GM19455 (cell line): Measurements from ENCODE around the gene HPCAL1.

Source experiments
- ATAC-seq: cut with Tn5 transposase; IDR thresholded peaks from one replicate; pipeline ENCODE4 v1.9.1; 2021; ENCODE audit not compliant: unreplicated experiment

HPCAL1 gene

DNA sequence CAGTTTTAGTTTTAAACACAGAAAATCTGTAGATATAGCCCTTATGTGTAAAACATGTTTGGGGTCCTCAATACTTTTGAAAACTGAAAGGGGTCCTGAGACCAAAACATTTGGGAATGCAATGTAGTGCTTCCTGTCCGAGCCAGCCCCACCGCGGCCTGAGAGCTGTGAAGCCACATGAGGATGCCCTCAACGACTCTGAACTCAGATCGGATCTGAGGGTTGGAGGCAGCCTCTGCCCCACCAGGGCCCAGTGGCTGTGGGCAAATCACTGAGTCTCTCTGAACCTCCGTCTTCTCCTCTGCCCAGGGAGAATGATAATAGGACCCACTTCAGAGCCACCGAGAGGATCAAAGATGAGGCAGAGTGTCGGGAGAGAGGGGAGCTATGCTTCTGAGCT lies 33.4 kb upstream of the HPCAL1 start:
- ATAC-seq, result no peak

DNA sequence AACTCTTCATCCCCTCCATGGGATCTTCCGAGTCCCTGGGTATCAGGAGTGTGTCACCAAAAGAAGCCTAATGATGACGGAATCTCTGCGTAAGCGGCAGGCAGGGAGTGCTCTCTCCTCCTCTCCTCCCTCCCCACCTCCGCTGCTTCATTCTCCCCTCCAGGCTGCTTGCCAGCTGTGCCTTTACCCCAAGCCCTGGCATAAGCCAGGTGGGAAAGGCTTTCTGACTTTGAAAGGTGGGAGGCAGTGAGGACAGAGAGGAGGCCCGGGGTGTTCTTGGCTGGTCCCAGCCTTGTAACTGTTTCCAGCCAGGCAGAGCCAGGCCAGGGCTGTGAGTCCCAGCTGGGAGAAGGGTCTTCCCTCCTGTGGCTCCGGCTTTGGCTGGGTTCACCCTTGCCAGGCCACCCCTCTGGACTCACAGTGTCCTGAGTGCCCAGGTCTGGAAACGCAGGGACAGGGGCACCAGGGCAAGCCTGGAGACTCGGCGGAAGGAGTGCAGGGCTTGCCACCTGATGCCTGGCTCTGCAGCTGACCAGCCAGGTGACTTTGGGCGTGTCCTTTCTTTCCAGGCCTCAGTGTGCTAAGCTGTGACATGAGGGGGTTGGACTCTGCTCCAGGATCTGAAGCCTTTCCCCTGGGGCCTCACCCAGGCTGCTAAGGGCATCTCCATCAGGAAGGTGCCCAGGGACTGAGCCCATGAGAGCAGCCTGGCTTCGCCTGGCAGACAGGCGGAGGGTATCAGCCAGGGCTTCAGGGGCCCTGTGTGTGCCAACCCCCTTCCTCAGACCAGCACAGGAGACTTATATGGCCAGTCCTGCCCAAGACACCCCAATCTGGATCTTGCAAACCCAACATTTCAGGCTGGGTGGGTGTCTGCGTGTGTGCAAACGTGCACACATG lies 32.7 kb upstream of the HPCAL1 start:
- ATAC-seq, result no peak

DNA sequence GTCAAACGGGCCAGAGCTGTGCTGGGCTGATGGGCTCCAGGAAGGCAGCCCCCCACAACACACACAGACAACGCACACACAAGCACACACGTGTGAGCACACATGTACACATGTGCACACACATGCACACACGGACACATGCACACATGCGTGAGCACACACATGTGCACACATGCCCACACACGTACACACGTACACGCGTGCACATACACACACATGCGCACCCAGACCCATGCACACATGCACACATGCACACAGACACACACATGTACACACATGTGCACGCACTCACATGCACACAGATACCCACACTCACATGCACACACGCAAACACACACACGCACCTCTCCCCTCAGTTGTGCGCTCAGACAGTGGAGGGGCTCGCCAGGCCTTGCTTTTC lies 31.2 kb upstream of the HPCAL1 start:
- no peak for ATAC-seq

DNA sequence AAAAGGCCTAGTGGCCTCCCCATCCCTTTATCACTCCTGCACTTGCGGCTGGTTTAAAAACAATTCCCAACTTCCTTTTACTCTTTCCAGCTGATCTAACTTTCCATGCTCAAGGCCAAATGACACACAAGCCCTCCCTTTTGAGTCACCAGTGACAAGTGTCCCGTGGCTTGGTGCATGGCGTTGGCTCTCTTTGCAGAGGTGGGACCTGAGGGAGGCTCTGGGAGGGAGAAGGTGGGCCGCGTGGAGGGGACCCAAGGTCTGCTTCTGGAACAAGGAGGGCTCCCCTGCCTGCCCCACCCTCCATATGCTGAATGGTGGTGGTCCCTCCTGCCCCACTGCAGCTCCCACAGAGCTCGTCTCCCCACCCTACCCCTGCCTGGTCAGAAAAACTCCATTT lies 30.8 kb upstream of the HPCAL1 start:
- no peak for ATAC-seq

DNA sequence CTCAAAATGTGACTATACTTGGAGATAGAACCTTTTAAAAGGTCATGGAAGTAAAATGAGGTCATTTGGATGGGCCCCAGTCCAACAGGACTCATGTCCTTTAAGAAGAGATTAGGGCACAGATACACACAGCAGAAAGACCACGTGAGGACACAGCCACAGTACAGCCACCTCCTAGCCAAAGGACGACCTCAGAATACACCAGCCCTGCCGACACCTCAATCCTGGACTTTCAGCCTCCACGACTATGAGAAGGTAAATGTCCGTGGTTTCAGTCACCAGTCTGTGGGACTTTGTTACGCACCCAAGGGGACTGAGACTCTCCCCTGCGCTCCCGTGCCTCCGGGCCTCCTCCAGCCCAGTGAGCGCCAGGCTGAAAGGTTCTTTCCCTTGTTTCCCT lies 30.2 kb upstream of the HPCAL1 start:
- no peak for ATAC-seq

DNA sequence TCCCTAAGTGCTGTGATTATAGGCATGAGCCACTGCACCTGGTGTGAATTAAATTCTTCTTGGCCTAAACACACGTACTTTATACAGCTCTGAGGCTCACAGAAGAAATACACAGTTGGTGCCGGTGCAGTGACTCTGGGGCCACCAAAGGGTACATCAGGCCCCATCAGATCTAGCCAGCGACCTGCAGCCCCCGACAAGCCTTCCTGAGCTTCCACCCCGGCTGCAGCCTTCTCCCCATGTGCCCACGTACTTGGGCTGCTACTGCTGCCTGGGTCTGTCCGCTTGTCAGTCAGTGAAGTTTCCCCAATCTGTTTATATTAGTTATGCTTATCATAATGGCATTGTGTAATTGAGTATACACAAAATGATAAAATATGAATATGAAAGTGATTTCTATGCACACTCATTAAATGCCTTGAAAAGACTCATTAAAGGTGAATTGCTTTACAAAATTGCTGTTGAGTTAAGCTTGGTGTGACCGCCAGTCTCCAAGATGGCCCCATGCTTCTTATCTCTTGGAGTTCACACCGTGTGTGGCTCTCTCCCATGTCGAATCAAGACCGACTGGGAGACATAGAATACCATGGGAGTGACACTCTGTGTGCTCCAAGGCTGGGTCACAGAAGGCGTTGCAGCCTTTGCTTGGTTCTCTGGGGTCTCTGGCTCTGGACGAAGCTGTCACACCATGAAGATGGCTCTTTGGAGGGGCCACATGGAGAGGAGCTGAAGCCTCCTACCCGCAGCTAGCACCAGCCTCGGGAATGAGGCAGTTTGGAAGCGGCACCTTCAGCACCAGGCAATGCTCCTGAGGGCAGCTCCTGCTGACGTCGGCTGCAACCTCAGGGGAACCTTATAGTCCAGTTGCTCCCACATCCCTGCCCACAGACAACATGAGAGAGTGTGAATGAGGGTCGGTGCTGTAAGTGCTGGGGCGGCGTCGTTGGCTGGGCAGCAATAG lies 29.2 kb upstream of the HPCAL1 start:
- ATAC-seq, result no peak

DNA sequence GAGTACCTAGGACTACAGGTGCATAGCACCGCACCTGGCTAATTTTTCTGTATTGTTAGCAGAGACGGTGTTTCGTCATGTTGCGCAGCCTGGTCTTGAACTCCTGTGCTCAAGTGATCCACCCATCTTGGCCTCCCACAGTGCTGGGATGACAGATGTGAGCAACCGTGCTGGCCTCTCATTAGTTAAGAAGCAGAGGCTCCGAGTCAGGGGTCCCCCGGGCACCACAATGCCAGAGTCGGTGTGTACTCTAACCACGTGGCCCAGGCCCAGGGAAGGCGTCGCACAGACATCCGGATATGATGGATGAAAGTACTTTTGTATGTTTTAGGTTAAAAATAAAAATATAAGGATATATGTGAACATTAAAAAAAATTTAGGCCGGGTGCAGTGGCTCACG lies 28.3 kb upstream of the HPCAL1 start:
- ATAC-seq, result no peak

DNA sequence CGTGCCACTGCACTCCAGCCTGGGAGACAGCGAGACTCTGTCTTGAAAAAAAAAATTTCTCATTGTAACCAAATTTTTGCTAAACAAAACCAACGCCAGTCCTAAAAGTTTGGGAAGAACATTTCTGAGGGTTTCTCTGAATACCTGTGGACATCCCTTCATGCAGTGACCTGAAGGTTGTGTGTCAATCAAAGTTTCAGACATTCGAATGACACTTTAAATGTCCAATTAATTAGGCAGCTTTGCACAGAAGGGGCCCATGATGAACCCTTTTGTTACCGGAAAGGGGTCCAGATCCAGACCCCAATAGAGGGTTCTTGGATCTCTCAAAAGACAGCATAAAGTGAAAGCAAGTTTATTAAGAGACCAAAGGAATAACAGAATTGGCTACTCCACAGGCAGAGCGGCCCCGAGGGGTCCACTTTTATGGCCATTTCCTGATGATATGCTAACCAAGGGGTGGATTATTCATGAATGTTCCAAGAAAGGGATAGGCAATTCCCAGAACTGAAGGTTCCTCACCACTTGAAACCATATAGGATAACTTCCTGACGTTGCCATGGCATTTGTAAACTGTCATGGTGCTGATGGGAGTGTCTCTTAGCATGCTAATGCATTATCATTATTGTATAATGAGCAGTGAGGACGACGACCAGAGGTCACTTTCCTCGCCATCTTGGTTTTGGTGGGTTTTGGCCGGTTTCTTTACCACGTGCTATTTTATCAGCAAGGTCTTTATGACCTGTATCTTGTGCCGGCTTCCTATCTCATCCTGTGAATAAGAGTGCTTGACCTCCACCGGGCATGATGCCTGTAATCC lies 27.5 kb upstream of the HPCAL1 start:
- ATAC-seq, result no peak

DNA sequence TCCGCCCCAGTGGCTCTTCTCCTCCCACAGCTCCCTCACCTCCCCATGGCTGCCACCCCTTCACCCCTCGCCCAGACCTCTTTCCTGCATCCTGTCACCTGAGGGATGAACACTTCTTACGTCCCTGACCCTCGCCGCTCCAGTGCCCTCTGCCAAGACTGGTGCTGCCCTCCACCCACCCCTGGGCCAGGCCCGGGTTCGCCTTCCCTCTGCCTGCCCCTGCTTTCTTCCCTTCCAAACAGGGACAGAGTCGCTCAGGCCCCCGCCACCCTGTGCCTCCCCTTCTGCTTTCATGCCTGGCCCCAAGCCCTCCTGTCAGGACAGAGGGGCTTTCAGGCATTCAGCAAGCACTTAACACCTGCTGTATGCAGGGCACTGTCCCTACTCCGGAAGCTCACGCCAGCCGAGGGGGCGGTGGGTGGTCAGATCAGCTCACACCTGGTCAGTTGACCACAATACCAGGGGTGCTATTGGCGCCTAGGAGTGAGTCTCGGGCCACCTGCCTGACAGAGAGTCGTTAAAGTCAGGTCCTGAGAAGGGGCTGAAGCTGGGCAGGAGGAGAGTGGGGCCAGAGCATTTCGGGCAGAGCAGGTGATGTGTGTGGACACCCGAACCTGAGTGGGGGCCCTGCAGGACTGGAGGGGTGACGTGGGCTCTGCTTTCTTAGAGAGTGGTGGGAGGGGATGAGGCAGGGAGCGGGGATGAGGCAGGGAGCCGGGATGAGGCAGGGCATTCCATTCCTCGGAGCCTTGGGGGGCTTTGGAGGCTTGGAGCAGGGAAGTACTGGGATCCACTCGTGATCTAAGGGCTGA lies 26.0 kb upstream of the HPCAL1 start:
- no peak for ATAC-seq

DNA sequence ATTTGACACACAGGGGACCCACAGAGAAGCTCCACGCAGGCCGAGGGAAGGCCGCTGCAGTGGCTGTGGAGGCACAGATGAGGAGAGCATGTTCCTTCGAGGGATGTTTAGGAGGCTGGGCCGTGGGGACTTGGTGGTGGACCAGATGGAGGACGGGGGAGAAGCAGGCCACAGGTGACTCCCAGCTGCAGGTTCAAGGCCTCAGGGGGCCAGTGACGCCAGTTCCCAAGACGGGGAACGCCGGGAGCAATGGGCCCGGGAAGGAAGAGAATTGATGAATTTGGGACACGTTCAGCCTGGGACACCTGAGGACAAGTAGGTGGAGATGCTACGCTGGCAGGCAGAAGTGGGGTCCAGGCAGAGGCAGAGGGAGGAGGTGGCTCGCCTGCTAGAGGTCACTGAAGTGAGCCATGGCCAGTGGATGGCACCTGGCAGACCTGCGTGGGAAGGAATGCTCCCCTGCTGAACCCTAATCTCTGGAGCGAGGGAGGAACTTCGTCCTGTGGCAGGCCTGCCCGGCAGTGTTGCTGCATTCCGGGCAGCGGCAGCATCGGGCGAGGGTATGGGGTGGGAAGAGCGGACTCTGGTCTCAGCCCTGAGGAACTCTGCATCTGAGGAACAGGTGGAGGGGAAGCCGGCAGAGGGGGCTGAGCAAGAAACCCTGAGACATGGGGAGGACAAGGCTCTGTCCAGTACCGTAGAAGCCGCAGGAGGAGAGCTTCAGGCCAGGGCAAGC lies 25.2 kb upstream of the HPCAL1 start:
- no peak for ATAC-seq

DNA sequence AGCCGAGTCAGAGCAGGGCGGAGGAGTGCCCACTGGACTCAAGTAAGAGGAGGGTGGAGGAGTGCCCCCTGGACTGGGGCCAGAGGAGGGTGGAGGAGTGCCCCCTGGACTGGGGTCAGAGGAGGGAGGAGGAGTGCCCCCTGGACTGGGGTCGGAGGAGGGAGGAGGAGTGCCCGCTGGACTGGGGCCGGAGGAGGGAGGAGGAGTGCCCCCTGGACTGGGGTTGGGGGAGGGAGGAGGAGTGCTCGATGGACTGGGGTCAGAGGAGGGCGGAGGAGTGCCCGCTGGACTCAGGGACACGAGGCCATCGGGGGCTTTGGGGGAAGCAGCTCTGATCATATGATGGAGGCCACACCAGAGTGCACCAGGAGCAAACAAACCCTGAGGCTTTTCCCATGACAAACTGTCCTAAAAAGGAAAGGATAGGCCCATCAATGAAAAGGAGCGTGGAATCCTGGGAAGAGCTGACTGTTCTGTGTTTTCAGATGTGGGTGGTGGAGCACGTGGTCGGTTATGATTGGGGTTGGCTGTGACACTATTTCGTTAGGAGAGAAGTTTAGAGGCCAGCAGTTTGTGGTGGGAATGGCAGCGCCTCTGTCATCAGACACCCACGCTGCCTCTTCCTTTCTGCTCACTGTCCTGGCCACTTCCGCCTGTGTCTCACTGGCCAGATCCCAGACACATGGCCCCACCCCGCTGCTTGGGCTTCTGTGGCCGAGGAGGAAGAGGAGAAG lies 24.5 kb upstream of the HPCAL1 start:
- ATAC-seq, result no peak

DNA sequence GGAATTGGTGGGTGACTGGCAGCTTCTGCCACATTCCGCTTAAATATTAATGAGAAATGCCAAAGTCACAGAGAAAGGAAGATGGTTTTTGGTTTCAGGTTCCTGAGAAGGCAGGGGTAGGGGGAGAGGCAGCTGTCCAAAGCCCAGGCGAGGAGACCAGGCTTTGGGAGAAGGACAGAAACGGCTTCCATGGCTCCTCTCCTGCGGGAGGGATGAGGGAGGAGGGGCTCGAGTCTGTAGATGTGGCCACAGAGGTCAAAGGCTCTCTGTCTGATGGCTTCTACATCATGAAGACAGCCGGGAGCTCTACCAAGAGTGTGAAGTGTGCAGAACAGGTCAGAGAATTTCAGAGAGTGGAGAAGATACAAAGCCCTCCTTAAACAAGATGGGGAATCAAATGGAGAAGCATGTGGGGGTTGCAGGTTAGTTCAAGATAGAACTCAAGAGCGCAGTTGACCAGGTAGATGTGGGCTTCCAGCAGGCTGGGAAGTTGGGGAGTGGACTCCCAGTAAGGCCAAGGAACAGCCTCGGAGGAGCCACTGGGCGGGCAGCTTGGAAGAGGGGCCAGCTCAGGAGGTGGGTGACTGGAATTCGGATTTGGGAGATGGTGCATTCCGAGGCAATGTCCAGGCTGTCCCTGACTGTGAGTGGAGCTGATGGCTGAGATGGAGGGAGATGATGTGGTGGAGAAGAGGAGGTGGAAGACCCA lies 23.8 kb upstream of the HPCAL1 start:
- no peak for ATAC-seq

DNA sequence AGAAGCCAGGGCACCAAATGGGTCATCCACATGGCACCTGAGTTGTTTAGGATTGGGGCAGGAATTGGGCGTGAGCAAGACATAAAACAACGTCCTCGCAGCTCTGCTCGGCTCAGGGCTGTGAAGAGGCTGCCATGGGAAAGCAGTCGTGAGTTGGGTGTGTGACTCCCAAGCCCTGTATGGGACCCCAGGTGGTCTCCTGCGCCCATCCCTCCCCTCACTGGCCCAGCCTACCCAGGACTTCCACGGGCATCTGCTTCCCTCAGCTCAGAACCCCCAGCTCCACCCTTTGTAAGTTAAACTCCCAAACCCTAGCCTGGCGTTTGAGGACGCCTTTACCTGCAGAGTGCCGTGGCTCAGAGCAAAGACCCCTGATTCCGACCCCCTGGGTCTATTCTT lies 23.2 kb upstream of the HPCAL1 start:
- no peak for ATAC-seq

DNA sequence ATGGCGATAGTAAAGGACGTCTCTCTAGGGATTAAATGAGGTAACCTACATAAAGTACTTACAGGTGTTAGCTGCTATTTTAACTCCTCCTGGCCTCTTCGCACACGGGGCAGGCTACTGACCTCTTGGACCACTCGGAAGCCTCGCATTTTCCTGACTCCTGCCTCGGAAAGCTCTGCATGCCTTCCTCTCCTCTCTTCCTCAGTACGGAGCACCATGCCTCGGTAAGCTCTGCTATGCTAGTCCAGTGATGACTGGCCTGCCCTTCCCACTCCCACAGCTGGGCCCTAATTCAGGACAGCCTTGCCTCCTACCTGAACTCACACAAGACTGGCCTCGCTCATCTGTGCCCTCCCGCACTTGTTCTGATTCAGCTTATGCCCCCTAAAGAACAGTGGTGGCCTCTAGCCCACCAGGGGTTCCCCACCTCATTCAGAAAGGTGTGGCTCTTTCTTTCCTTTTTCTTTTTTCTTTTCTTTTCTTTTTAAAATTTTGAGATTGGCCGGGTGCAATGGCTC lies 22.7 kb upstream of the HPCAL1 start:
- no peak for ATAC-seq

DNA sequence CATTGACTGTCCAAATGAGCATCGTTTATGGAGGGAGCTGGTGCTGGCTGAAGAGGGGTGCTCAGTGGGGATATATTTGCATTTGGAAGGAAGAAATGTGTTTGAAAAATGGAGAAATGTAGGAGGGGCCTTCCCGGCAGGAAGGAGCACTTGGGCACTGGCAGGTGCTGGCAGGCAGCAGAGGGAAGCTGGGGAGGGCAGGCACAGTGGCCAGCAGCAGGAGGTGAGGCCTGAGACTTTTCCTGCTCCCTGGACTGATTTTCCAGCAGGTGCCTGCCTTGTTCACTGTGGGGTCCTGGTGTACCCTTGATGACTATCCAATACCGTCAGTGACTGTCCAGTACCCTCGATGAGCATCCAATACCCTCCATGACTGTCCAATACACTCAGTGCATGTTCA lies 20.8 kb upstream of the HPCAL1 start:
- no peak for ATAC-seq

DNA sequence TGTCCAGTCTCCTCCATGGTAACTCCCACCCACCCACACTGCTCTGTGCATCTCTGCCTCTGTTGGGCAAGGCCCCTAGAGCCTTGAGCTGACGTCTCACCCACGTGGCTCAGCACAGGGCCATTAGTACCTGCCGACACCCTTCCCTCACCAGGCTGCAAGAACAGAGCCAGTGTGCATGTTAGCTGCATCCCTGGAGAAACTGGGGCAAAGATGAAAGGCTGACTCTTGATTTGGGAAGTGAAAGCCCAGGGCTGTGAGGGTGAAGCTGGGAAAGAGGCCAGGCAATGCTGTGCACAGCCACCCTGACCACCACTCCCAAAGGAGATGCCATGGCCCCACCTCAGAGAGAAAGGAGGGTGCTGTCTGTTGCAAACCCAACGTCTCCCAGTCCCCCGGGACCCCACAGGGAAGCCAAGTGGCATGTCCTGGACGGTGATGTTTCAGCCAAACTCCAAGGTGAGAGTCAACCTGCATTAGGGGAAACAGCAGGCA lies 20.0 kb upstream of the HPCAL1 start:
- no peak for ATAC-seq

DNA sequence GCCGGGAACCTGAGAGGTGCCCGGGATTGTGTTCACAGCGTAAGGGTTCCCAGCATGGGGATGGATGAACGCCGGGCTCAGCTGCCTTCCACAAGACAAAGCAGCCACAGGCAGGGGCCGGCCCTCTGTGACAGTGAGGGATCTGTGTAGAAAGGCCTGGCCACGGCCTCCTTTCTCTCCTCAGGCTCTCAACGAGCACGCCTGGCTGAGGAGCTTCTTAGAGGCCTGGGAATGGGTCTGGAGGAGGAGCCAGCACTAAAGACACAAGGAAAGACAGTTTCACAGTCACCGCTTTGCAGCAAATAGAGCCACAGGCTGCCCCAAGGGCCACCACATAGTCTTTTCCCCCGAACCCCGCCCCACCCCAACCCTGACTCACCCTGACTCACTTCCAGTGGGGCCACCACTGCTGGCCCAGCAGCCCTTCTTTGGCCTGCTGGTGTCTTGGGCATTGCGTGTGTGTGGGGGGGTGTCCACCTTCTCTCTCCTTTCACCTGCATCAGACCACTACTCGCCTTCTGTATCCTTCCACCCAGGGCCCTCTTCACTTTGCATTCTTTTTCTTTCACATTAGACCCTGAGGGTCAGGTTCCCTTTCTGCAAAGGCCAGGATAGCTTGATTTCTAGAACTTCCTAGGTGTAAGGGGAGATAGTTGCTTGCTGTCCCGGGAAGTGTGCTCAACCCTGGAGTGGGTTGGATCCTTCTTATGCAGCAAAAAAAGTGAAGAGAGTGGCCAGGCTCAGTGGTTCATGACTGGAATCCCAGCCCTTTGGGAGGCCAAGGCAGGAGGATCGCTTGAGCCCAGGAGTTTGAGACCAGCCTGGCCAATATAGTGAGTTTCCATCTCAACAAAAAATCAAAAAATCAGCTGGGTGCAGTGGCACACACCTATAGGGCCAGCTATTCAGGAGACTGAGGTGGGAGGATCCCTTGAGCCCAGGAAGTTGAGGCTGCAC lies 19.3 kb upstream of the HPCAL1 start:
- ATAC-seq, result no peak
